22Rv1 (cell line): ENCODE measurements around the gene MYH15.
A peak's percentile ranks its signal among the peaks of the same experiment; 100 is the strongest.
"Not testable (repeated sequence)": the region's sequence is repeated elsewhere in the genome, so short reads cannot be mapped to it uniquely, and the experiment has no call there.

Source experiments
- H3K27ac ChIP-seq: fragments of 450-650 bp; 2 replicates; pipeline ENCODE4 v1.5.1; 2017
- ZFX ChIP-seq: fragments of 450-650 bp; IDR thresholded peaks from 2 replicates; pipeline ENCODE4 v1.6.1; 2017; ENCODE audit warnings: antibody characterized with exemption, borderline replicate concordance
- TF ChIP-seq, protein P1 (sequence below): fragments of 450-650 bp; IDR thresholded peaks from 2 replicates; pipeline ENCODE4 v1.5.1; 2017; ENCODE audit warnings: mild to moderate bottlenecking

MYH15 gene

DNA sequence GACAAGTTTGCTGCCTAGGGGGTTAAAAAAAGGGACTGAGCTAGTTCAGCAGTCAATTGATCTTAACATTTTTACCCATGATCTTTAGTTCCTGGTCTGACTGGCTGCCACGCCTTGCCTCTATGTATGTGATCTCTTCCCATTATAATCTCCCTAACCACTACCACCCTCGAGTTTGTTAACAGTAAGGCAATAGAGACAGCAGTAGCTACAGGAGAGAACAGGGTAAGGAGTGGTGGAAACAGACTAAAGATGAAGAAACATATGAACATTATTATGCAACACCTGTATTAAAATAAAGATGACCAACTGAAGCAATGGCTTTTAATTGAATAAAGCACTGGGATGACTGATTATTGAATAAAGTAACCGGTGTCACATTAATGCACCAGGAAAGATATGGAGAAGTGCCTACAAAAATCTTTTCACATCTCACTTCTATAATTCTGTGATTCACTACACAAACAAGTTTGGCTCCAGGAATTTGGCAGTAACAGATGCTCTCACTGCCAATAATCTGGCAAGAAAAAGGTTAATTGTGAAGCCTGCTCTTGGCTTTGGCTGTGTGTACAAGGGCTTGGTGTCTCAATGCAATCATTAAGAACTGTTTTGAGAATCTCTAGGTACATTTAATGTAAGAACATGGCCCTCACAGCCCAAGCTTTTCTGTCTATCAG, 118.3 kb downstream of the MYH15 start:
- H3K27ac ChIP-seq = peak overlapping the region; percentile 14; the same call in 1 of the 2 replicates
- TF ChIP-seq, protein P1, sequence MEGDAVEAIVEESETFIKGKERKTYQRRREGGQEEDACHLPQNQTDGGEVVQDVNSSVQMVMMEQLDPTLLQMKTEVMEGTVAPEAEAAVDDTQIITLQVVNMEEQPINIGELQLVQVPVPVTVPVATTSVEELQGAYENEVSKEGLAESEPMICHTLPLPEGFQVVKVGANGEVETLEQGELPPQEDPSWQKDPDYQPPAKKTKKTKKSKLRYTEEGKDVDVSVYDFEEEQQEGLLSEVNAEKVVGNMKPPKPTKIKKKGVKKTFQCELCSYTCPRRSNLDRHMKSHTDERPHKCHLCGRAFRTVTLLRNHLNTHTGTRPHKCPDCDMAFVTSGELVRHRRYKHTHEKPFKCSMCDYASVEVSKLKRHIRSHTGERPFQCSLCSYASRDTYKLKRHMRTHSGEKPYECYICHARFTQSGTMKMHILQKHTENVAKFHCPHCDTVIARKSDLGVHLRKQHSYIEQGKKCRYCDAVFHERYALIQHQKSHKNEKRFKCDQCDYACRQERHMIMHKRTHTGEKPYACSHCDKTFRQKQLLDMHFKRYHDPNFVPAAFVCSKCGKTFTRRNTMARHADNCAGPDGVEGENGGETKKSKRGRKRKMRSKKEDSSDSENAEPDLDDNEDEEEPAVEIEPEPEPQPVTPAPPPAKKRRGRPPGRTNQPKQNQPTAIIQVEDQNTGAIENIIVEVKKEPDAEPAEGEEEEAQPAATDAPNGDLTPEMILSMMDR = no peak
- TF ChIP-seq ZFX = no peak

DNA sequence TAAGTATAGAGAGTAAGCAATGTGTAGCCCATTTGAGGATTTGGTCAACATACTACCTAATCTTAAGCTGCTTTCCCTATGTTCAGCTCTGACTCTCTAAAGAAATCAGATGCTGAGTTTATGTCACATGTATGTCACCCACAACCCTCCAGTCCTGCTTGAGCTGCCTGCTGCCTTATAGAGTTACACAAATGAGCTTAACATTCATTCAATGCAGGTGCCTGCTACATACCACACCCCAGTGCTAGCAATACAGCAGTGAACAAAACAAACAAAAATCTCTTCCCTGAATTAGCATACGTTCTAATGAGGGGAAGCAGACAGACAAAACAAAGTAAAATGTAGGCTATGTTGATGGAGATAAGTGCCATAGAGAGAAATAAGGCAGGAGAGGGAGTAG, 121.0 kb downstream of the MYH15 start:
- H3K27ac ChIP-seq = 0 out of 2 replicates have a peak overlapping the region, but pooled peaks have one; percentile 9

DNA sequence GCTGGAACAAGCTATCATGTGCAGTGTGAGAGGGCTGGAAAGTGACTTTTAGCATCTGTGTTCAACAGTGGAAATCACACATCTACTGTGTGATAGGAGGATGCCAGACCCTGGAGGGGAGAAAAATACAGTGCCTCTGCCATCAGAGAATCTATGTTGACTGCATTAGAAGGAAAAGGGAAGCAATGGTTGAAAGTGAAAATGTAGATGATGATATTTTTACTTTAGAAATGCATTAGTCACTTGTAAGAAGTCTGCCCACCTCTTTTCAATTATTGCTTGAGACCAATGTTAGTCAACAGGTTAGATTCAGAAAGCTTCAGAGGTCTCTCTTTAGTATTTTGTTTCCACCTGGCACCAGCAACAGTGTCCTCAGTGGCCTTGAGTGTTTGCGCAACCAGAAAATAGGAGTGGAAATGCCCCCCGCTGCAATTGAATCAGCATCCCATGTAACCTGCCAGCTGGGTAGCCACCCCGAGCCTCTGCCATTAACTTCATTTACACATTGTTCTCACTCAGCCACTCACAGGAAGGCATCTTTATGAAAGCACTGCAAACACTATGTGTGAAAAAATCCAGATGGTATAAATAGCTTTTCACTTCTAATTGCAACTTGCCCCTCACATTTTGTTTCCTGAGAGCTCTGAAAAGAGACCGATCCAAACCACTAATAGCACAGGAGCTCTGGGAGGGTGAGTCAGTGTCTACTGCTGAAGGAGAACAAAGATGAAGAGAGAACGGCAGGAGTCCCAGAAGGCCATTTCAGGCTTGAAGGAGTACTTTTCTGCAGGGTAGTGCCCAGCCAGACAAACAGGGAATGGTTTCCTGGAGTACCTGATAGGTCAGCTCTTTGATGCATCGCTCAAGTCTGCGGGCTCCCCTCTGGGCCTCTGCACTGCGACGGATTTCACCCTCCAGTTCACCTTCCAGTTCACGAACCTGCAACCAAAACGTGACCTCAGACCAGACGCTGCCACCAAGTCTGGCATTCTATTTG, 122.0 kb downstream of the MYH15 start:
- TF ChIP-seq ZFX = no peak
- 0 out of 2 replicates have a peak overlapping the region, but pooled peaks have one; percentile 9 for H3K27ac ChIP-seq

More for the DNA sequence above, 121.0 kb downstream of the MYH15 start:
- TF ChIP-seq, protein P1 = no peak
- no peak for TF ChIP-seq ZFX

DNA sequence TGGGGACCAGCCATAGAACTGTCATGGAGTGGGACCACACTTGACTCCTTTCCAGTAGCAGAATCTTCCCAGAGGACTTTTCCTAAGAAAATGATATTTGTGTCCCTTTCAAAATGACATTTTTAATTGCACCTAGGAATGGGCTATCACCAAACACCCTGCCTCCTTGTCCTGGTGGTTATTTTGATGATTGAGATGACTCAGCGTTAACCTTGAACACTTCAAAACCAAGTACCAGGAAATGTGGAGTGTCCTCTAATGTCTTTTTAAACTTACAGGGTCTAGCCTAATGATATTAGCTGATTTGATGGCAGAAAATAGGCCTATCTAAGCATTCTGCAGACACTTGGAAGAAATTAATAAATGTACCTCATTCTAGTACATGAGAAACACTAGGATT, 123.3 kb downstream of the MYH15 start:
- H3K27ac ChIP-seq = no peak overlapping the region

DNA sequence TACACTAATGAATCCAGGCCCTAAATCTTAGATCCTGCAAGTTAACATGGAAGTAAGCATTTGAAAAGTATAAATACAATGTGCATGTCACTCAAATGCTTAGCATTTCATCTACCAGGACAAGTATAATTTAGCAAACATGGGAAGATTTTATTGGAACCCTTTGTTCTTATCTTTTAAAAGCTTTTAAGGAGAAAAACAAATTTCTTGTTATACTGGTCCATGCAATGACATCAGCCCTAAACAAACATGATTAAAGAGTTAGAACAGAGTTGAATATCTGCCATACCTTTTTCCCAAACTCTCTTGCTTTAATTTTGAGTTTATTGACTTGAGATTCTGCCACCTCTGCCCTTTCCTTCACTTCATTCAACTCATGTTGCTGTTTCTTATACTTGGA, 127.1 kb downstream of the MYH15 start:
- no peak for TF ChIP-seq ZFX
- TF ChIP-seq, protein P1 = no peak
- H3K27ac ChIP-seq = peak overlapping the region; percentile 67

More for the DNA sequence above, 123.3 kb downstream of the MYH15 start:
- TF ChIP-seq, protein P1 = no peak
- no peak for TF ChIP-seq ZFX

DNA sequence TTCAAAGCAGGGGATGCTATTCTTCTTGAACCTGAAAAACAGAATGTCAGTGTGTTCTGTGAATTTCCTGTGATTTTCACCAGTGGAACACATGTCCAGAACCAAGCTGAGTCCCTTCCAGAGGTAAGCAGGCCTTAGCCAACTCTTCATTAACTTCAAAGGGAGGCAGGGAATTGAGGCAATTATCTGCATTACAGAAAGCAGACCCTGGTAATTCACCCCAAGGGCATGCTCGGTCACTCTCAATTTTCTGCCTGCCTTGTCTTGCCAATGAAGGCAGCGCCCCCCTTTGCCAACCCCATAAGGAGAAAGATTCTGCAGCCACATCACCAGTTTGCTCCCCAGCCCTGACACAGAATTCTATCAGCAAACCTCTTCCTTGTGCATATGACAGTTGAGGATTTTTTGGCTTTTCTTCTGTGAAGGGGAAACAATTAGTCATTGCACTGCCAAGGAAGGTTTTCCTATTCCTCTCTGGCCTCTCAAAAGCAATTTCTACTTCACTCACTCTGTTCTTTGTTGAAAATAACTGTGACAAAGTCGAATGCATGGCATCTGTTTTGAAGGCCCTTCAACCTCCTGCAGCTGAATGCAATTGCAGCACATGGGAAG, 128.8 kb downstream of the MYH15 start:
- no peak overlapping the region for H3K27ac ChIP-seq
- TF ChIP-seq ZFX = no peak
- TF ChIP-seq, protein P1 = no peak

DNA sequence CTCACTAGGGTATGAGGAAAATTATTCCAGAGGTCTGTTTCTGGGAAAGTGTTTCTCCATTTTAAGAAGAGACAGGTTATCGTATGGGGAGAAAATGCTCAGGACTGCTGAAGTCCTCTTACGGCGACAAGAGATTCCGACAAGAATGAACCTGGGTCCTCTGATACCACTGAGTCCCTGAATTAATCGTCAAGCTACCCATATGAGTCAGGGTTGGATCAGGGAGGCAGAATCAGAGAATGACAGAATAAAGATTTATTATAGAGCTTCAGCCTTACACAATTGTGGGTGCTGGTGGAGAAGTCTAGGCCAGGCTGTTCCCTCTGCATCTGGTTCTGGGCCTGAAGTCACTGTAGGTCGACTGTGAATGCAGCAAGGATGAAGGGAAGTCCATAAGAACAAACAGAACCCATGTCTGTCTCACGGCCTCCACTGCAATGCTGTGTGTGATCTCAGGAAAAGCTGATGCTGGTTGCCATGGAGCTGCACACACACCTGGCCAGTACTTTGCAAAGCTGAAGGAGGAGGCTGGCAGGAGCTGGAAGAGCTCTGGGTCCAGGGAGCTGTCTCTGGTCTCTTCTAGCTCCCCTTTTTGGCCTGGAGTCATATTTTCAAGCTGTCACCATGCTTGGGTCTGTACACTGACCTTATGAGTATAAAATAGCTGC, 130.1 kb downstream of the MYH15 start:
- H3K27ac ChIP-seq = no peak overlapping the region
- TF ChIP-seq, protein P1 = no peak

DNA sequence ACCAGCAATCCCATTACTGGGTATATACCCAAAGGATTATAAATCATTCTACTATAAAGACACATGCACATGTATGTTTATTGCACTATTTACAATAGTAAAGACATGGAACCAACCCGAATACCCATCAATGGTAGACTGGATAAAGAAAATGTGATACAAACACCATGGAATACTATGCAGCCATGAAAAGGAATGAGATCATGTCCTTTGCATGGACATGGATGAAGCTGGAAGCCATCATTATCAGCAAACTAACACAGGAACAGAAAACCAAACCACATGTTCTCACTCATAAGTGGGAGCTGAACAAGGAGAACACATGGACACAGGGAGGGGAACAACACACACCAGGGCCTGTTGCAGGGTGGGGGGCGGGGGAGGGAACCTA, 131.4 kb downstream of the MYH15 start:
- not testable (repeated sequence) for H3K27ac ChIP-seq
